GM18526 (cell line): ENCODE data around the gene ISM2.

ENCODE experiments used
- POLR2A ChIP-seq: IDR thresholded peaks from 3 replicates; pipeline ENCODE4 v1.6.1; 2011; ENCODE audit not compliant: insufficient read length; ENCODE audit errors: extremely low read depth

The ISM2 gene

GRCh38 chr14:77478796-77479195 lies 19.8 kb downstream of the ISM2 start:
- TF ChIP-seq POLR2A = no peak

GRCh38 chr14:77478029-77478428 lies 20.6 kb downstream of the ISM2 start:
- no peak for TF ChIP-seq POLR2A

GRCh38 chr14:77475432-77476115 lies 23.0 kb downstream of the ISM2 start:
- TF ChIP-seq POLR2A = no peak

GRCh38 chr14:77474479-77475177 lies 24.0 kb downstream of the ISM2 start:
- no peak for TF ChIP-seq POLR2A

GRCh38 chr14:77473921-77474320 lies 24.7 kb downstream of the ISM2 start:
- no peak for TF ChIP-seq POLR2A

GRCh38 chr14:77470224-77470870 lies 28.3 kb downstream of the ISM2 start:
- TF ChIP-seq POLR2A = no peak

- TF ChIP-seq POLR2A = no peak
Measured at GRCh38 chr14:77469539-77469938, 29.1 kb downstream of the ISM2 start.

GRCh38 chr14:77469067-77469505 lies 29.5 kb downstream of the ISM2 start:
- no peak for TF ChIP-seq POLR2A

- TF ChIP-seq POLR2A = no peak
Measured at GRCh38 chr14:77467801-77468200, 30.8 kb downstream of the ISM2 start.

- TF ChIP-seq POLR2A = no peak
Measured at GRCh38 chr14:77459072-77459723, 39.4 kb downstream of the ISM2 start.

GRCh38 chr14:77458249-77458950 lies 40.2 kb downstream of the ISM2 start:
- no peak for TF ChIP-seq POLR2A

GRCh38 chr14:77457522-77458248 lies 40.9 kb downstream of the ISM2 start, which contains the start of the genes AHSA1 and VIPAS39:
AHSA1 (plus strand) TSS chr14:77458093; CDS start chr14:77458190, 97 bp downstream.
VIPAS39 (minus strand) TSS chr14:77457601; CDS start chr14:77454102, 3,499 bp downstream.
- peak; percentile 92 for TF ChIP-seq POLR2A

GRCh38 chr14:77457115-77457521 lies 41.5 kb downstream of the ISM2 start:
- peak; percentile 94 for TF ChIP-seq POLR2A

GRCh38 chr14:77455966-77456640 lies 42.5 kb downstream of the ISM2 start:
- no peak for TF ChIP-seq POLR2A
